NCI-H82 treated with DMSO at 0.1 percent for 48 hours (cell line): ENCODE results near the gene SVEP1.

ENCODE experiments used
- DNase-seq: peaks from one replicate; lab custom pipeline; 2025; ENCODE audit not compliant: unreplicated experiment; lab: John Stamatoyannopoulos, UW

Gene SVEP1

GRCh38 chr9:110528645-110529044 is 50.9 kb downstream of the SVEP1 start:
- DNase-seq: no peak

- DNase-seq: no peak
These were observed 53.1 kb downstream of the SVEP1 start for GRCh38 chr9:110526426-110526825.

DNA sequence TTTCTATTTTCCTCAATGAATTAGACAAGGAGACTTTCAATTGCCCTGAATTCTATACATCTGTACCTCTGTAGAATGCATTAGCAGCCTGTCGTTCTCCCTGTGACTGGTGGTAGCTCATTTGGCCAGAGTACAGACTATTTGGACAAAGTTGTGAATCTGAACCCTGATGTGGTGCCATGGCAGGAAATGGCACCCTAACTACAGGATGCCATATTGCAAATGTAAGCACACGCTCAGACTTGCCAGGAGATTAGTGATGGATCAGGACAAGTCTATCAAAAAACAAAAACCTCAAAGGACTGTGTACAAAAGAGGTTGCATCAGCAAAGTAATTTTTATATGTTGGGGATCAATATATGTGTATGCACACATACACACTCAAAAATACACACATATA is 58.3 kb downstream of the SVEP1 start:
- no peak for DNase-seq

GRCh38 chr9:110520120-110520701 is 59.3 kb downstream of the SVEP1 start:
- DNase-seq: no peak

GRCh38 chr9:110517483-110517882 is 62.1 kb downstream of the SVEP1 start:
- DNase-seq: no peak

DNA sequence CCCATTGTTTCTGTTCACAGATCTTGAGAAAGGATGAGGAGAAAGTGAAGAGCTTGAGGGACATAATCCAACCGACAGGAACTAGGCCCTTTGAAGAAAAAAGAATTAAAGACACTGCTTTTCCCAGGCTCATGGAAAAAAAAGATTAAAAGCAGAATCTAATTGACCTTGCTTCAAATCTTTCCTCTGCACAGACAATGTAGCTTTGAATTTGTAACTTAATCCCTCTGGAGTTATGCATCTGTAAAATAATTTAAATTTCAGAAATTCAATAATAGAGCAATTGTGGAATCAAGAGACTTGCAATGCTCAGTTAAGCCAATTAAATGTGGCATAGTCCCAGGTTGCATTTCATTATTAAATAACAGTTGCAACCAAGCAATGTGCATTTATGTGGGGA is 64.6 kb downstream of the SVEP1 start:
- no peak for DNase-seq

GRCh38 chr9:110512817-110513216 is 66.7 kb downstream of the SVEP1 start:
- DNase-seq: no peak

GRCh38 chr9:110509792-110510191 is 69.7 kb downstream of the SVEP1 start:
- DNase-seq: no peak

GRCh38 chr9:110502842-110503241 is 76.7 kb downstream of the SVEP1 start:
- DNase-seq: no peak

- no peak for DNase-seq
These were observed 79.9 kb downstream of the SVEP1 start for GRCh38 chr9:110499608-110500007.

- no peak for DNase-seq
These were observed 92.3 kb downstream of the SVEP1 start for GRCh38 chr9:110487196-110487595.

- DNase-seq: no peak
These were observed 93.3 kb downstream of the SVEP1 start for GRCh38 chr9:110486218-110486617.

GRCh38 chr9:110479481-110479880 is 100.1 kb downstream of the SVEP1 start:
- no peak for DNase-seq

DNA sequence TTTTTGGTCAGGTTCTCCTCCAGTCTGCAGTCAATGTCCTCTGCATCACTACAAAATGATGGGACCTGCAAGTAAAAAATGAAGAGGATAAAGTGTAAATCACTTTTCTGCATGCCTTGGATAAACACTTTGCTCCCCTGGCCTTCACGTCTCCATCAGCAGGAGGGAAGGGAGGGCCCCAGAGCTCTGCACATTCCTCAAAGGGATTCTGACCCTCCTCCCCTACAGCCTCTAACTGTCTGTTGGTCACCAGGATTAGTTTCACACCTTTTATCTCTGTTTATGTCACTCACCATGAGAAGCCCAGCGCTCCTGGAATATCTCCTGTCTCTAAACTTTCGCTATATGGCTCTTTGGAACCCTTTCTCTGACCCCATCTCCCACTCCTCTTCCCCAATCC is 103.3 kb downstream of the SVEP1 start:
- no peak for DNase-seq

- DNase-seq: no peak
These were observed 107.4 kb downstream of the SVEP1 start for GRCh38 chr9:110472111-110472510.

DNA sequence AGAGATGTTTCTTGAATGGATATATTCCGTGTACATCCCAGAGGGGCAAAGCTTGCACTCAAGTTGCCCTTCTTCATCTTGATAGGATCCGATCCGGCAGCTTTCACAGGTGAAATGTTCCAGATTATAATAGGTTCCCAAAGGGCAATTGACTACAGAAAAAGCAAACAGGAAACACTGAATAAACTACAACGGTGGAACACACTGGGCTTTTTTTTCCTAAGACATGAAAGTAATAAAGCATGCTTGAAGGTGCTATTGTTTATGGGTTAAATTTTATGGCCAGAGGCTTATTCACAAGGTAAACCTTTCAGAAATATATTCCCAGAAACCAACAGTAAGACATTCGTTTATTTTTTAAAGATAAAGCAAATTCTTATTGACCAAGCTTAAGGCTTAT is 110.6 kb downstream of the SVEP1 start:
- DNase-seq: no peak

GRCh38 chr9:110465190-110465589 is 114.4 kb downstream of the SVEP1 start:
- DNase-seq: no peak

GRCh38 chr9:110464321-110464720 is 115.2 kb downstream of the SVEP1 start:
- DNase-seq: no peak

GRCh38 chr9:110463499-110463898 is 116.0 kb downstream of the SVEP1 start:
- no peak for DNase-seq

DNA sequence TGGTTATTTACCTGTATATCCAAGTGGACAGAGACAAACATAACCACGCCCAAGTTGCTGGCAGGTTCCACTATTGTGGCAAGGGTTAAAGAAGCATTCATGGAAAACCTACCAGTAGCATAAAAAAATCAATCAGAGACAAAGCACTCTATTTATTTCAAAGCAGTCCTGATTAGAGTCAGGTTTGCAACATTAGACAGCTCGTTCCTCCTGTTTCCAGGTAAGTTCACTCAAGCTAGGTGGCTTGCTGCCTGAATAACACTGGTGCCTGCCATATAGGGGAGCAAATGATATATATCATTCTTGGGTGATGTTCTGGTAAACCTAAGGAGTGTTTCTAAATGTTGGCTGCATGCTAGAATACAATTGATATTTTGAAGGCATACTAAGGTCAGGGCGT is 122.3 kb downstream of the SVEP1 start:
- DNase-seq: no peak

- no peak for DNase-seq
These were observed 122.9 kb downstream of the SVEP1 start for GRCh38 chr9:110456681-110457080.

DNA sequence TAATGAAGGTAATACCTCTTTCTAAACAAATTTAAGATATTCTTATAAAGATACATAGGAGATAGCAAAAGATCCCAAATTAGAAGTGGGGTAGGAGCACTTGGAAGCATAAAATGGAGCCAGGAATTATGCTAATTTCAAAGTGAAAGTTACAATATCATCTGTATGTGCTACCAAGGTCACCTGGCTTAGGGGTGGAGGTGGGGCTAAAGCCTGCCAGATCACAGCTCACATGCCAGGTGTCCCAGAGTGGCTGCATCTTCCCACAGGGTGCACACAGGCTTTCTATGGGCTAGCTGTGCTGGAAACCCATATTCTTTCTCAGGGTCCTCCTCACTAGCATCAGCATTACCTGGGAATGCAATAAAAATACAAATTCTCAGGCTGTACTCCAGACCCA is 123.7 kb downstream of the SVEP1 start:
- DNase-seq: no peak

GRCh38 chr9:110452227-110452801 is 127.2 kb downstream of the SVEP1 start:
- no peak for DNase-seq
